H1 (cell line): ENCODE measurements around the gene AP4B1. TPM values are rescaled to one million over a fixed set of nuclear protein-coding genes. Genes with fewer than 3 reads are reported as not detected.

ENCODE experiments used
- ATF2 ChIP-seq: IDR thresholded peaks from 2 replicates; pipeline ENCODE4 v1.6.1; 2012; ENCODE audit warnings: low read length, inconsistent platforms
- CEBPB ChIP-seq: IDR thresholded peaks from 2 replicates; pipeline ENCODE4 v1.6.1; 2012; ENCODE audit warnings: low read depth, low read length
- CHD2 ChIP-seq: IDR thresholded peaks from 2 replicates; pipeline ENCODE4 v1.6.1; 2012; ENCODE audit warnings: low read length, improper control_type of control experiment
- CREB1 ChIP-seq: IDR thresholded peaks from 2 replicates; pipeline ENCODE4 v1.6.1; 2012; ENCODE audit warnings: inconsistent platforms
- CTBP2 ChIP-seq: IDR thresholded peaks from 2 replicates; pipeline ENCODE4 v1.7.0; 2011; ENCODE audit warnings: borderline replicate concordance, mild to moderate bottlenecking, moderate library complexity, mixed read lengths, low read length; ENCODE audit not compliant: insufficient read depth, insufficient read length
- EGR1 ChIP-seq: IDR thresholded peaks from 2 replicates; pipeline ENCODE4 v1.6.1; 2011; ENCODE audit warnings: low read depth, low read length, borderline replicate concordance
- EP300 ChIP-seq, 2 experiments: IDR thresholded peaks; 1 replicate in 1 of 2; 2 replicates in 1 of 2; pipeline ENCODE4 v1.6.1; 2011 to 2012; ENCODE audit warnings: low read depth in 2 of 2, low read length in 2 of 2, mild to moderate bottlenecking in 2 of 2, borderline replicate concordance in 1 of 2, inconsistent platforms in 1 of 2, moderate library complexity in 1 of 2
- FOSL1 ChIP-seq: IDR thresholded peaks from 2 replicates; pipeline ENCODE4 v1.6.1; 2011; ENCODE audit warnings: mild to moderate bottlenecking, low read depth, low read length, moderate library complexity; ENCODE audit not compliant: insufficient read depth
- GTF2F1 ChIP-seq: IDR thresholded peaks from 2 replicates; pipeline ENCODE4 v1.6.1; 2012; ENCODE audit warnings: low read depth, low read length, improper control_type of control experiment, borderline replicate concordance
- JUND ChIP-seq: IDR thresholded peaks from 2 replicates; pipeline ENCODE4 v1.6.1; 2011; ENCODE audit warnings: mild to moderate bottlenecking, improper control_type of control experiment, low read length
- MAFK ChIP-seq: IDR thresholded peaks from 2 replicates; pipeline ENCODE4 v1.6.1; 2012; ENCODE audit warnings: low read depth, mild to moderate bottlenecking, improper control_type of control experiment, low read length
- NANOG ChIP-seq: IDR thresholded peaks from 2 replicates; pipeline ENCODE4 v1.6.1; 2011; ENCODE audit warnings: low read length, low read depth, mild to moderate bottlenecking, inconsistent platforms; ENCODE audit not compliant: insufficient read depth, poor library complexity, severe bottlenecking
- NRF1 ChIP-seq: IDR thresholded peaks from 2 replicates; pipeline ENCODE4 v1.6.1; 2011; ENCODE audit warnings: mild to moderate bottlenecking, low read depth, low read length, improper control_type of control experiment
- PHF8 ChIP-seq: fragments of 200-600 bp; sonication (generic); conservative IDR thresholded peaks from 2 replicates; pipeline ENCODE4 v1.7.1; 2012; ENCODE audit warnings: low read depth, mild to moderate bottlenecking, inconsistent platforms, low read length, moderate library complexity
- POLR2A ChIP-seq, 2 experiments: IDR thresholded peaks; 1 replicate in 1 of 2; 2 replicates in 1 of 2; pipeline ENCODE4 v1.6.1; 2011; ENCODE audit warnings: low read depth in 2 of 2, low read length in 2 of 2, mild to moderate bottlenecking in 2 of 2; ENCODE audit errors: control extremely low read depth in 1 of 2
- POLR2AphosphoS5 ChIP-seq: IDR thresholded peaks from 2 replicates; pipeline ENCODE4 v1.6.1; 2011; ENCODE audit warnings: low read depth, low read length
- SIN3A ChIP-seq, 2 experiments: IDR thresholded peaks in 1 of 2; conservative IDR thresholded peaks in 1 of 2; 2 replicates each; pipeline ENCODE4 v1.6.1; 2011 to 2012; ENCODE audit warnings: low read length in 2 of 2, improper control_type of control experiment in 1 of 2, low read depth in 1 of 2, mild to moderate bottlenecking in 1 of 2
- SP1 ChIP-seq: IDR thresholded peaks from 2 replicates; pipeline ENCODE4 v1.6.1; 2011; ENCODE audit warnings: low read depth, low read length
- TAF1 ChIP-seq: IDR thresholded peaks from 2 replicates; pipeline ENCODE4 v1.6.1; 2011; ENCODE audit warnings: mild to moderate bottlenecking, low read depth, low read length
- TEAD4 ChIP-seq: IDR thresholded peaks from 2 replicates; pipeline ENCODE4 v1.6.1; 2012; ENCODE audit warnings: low read depth, low read length, inconsistent platforms, mixed read lengths
- YY1 ChIP-seq: IDR thresholded peaks from 2 replicates; pipeline ENCODE4 v1.6.1; 2011; ENCODE audit warnings: low read depth, mild to moderate bottlenecking, low read length
- polyA plus RNA-seq, 7 experiments: library from polyadenylated mRNA; depleted of rRNA in 3 of 7; stranded (reverse) in 5 of 7; unstranded in 2 of 7; fragments of >200 nt in 5 of 7; fragments of 200-250 nt in 2 of 7; gene quantifications; 1 replicate in 5 of 7; 2 replicates in 1 of 7; 4 replicates in 1 of 7; pipeline versions ENCODE4 v1.2.1 to v1.2.3, GENCODE V29; 2011 to 2013; ENCODE audit warnings: missing spikeins in 2 of 7, mixed read lengths in 2 of 7
- total RNA-seq: library from RNA; stranded (reverse); fragmentation: NEBNext Ultra II Directional; extraction: Animal tissue kit (Norgen Biotek cat#: 25700); gene quantifications from 2 replicates; pipeline ENCODE4 v1.2.1, GENCODE V29; 2021
- TF ChIP-seq, protein P1 (sequence below): IDR thresholded peaks from 2 replicates; pipeline ENCODE4 v1.6.1; 2011; ENCODE audit warnings: low read length, improper control_type of control experiment

The AP4B1 gene
- total and polyA plus RNA-seq, 2 of the 8 experiments (the other 6 are each of a cell fraction or from before 2014, with no cell fraction given): 8.9 to 9.0 TPM

- TF ChIP-seq CHD2: peak; percentile 56; the same call in 1 of the 2 replicates
- no peak for TF ChIP-seq CEBPB
- peak; percentile 46 for TF ChIP-seq PHF8
- TF ChIP-seq JUND: peak; percentile 6; the same call in 1 of the 2 replicates
- TF ChIP-seq TEAD4: peak; percentile 79
- TF ChIP-seq FOSL1: no peak
- TF ChIP-seq YY1: peak; percentile 100
- peak; percentile 60 for TF ChIP-seq NANOG
- TF ChIP-seq NRF1: no peak
- no peak for TF ChIP-seq GTF2F1
- TF ChIP-seq EP300 (IDR thresholded peaks at IDR 0.05; ENCODE audit: borderline replicate concordance in 1 of 2, low read depth in 2 of 2, low read length in 2 of 2): no peak; a peak in 1 of 3 replicates
- peak; percentile 67; the same call in 1 of the 2 replicates for TF ChIP-seq ATF2
- TF ChIP-seq SIN3A (conservative IDR thresholded peaks at IDR 0.05 in 1 of 2, IDR thresholded peaks at IDR 0.05 in 1 of 2; ENCODE audit: low read depth in 1 of 2, low read length in 2 of 2): peak; percentile 98 to 99
- TF ChIP-seq EGR1: peak; percentile 88
- TF ChIP-seq, protein P1, sequence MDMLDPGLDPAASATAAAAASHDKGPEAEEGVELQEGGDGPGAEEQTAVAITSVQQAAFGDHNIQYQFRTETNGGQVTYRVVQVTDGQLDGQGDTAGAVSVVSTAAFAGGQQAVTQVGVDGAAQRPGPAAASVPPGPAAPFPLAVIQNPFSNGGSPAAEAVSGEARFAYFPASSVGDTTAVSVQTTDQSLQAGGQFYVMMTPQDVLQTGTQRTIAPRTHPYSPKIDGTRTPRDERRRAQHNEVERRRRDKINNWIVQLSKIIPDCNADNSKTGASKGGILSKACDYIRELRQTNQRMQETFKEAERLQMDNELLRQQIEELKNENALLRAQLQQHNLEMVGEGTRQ: no peak
- no peak for TF ChIP-seq CTBP2
- TF ChIP-seq TAF1: no peak; the same call in none of the 2 replicates
- TF ChIP-seq MAFK: no peak
- no peak for TF ChIP-seq POLR2AphosphoS5
- TF ChIP-seq CREB1: peak; percentile 75
- 0 out of 2 replicates have a peak, but pooled peaks have one; percentile 41 for TF ChIP-seq SP1
- TF ChIP-seq POLR2A (IDR thresholded peaks at IDR 0.05; ENCODE audit: control extremely low read depth in 1 of 2, low read depth in 2 of 2, low read length in 2 of 2): no peak
Measured at GRCh38 chr1:113928941-113929749, 24.5 kb upstream of the AP4B1 start, which contains the start of gene HIPK1 (continued).
